Measurements from ENCODE around the gene DOCK6.
A peak's percentile ranks its signal among the peaks of the same experiment; 100 is the strongest.

Gene DOCK6

GRCh38 chr19:11204076-11204602 lies 58.2 kb downstream of the DOCK6 start:
- Histone ChIP-seq H3K27ac (ENCODE audit: poor library complexity, severe bottlenecking) (no peak overlapping the region), H3K27me3 (ENCODE audit: insufficient read depth, poor library complexity, severe bottlenecking) (no peaks in the 10 kb centered on the region), H3K36me3 (ENCODE audit: low read depth) (no peaks in the 10 kb centered on the region; the same call in 1 of the 2 replicates), H3K9me3 (ENCODE audit: severe bottlenecking) (no peaks in the 10 kb centered on the region), H3K4me3 (ENCODE audit: severe bottlenecking) (no peak overlapping the region), H3K4me1 (ENCODE audit: insufficient read depth, poor library complexity, severe bottlenecking) (peaks cover 5% of the 10 kb centered on the region)
- no peak for DNase-seq (ENCODE audit: low spot score)
- TF ChIP-seq, protein P1, sequence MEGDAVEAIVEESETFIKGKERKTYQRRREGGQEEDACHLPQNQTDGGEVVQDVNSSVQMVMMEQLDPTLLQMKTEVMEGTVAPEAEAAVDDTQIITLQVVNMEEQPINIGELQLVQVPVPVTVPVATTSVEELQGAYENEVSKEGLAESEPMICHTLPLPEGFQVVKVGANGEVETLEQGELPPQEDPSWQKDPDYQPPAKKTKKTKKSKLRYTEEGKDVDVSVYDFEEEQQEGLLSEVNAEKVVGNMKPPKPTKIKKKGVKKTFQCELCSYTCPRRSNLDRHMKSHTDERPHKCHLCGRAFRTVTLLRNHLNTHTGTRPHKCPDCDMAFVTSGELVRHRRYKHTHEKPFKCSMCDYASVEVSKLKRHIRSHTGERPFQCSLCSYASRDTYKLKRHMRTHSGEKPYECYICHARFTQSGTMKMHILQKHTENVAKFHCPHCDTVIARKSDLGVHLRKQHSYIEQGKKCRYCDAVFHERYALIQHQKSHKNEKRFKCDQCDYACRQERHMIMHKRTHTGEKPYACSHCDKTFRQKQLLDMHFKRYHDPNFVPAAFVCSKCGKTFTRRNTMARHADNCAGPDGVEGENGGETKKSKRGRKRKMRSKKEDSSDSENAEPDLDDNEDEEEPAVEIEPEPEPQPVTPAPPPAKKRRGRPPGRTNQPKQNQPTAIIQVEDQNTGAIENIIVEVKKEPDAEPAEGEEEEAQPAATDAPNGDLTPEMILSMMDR (IDR thresholded peaks at IDR 0.05; ENCODE audit: poor library complexity, severe bottlenecking) = peak; percentile 57
- no peak for ATAC-seq (ENCODE audit: low read depth)

DNA sequence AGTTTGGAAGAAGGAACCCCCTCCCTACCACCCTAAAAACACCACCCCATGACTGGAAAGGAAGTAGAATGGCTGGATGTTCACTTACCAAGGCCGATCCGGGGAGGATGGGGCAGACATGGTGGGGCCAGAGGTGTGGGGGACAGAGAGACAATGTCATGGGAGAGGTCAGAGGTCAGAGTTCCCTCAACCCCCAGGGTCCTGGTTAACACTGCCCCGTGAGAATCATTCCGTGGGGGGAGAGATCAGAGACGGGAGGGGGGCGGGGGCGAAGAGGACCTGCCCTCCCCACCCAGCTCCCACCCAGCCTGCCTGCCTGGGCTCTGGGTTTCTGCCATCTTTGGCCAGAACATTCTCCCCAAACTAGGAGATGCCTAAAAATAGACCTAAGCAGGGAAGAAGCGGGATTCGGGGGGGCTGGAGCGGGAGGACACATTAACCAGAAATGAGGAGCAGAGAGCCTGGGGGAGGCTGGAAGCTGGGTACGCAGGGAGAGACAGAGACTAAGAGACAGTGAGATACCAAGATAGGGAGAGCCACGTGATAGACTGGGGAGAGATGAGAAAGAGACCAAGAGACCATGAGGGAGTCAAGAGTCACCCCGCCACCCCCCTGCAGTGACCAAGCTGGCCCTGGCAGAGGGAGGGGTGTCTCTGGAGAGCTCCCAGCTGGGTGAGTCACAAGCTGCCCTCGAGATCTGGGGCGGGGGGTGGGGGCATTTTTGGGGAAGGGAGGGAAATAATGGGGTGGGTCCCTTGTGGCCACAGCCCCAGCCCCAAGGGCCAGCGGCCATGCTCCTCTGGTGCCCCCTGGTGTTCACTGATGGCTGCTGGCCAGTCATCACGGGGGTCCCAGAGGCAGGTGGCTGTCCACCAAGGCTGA lies 58.9 kb downstream of the DOCK6 start:
- Histone ChIP-seq H3K27ac (ENCODE audit: poor library complexity, severe bottlenecking) (no peak overlapping the region), H3K4me3 (ENCODE audit: severe bottlenecking) (no peak overlapping the region), H3K36me3 (ENCODE audit: low read depth) (no peaks in the 10 kb centered on the region; the same call in 1 of the 2 replicates), H3K27me3 (ENCODE audit: insufficient read depth, poor library complexity, severe bottlenecking) (no peaks in the 10 kb centered on the region), H3K4me1 (ENCODE audit: insufficient read depth, poor library complexity, severe bottlenecking) (peaks cover 5% of the 10 kb centered on the region), H3K9me3 (ENCODE audit: severe bottlenecking) (no peaks in the 10 kb centered on the region)
- TF ChIP-seq, protein P1 (IDR thresholded peaks at IDR 0.05; ENCODE audit: poor library complexity, severe bottlenecking) = peak; percentile 84
- ATAC-seq (ENCODE audit: low read depth) = peak; percentile 71
- no peak for DNase-seq (ENCODE audit: low spot score)

GRCh38 chr19:11202488-11203193 lies 59.7 kb downstream of the DOCK6 start:
- no peak for ATAC-seq (ENCODE audit: low read depth)
- peaks cover 5% of the 10 kb centered on the region for H3K4me1 ChIP-seq (ENCODE audit: insufficient read depth, poor library complexity, severe bottlenecking)

GRCh38 chr19:11201791-11202190 lies 60.5 kb downstream of the DOCK6 start:
- DNase-seq (ENCODE audit: low spot score) (no peak), ATAC-seq (ENCODE audit: low read depth) (no peak)
- H3K36me3 ChIP-seq (ENCODE audit: low read depth) = no peaks in the 10 kb centered on the region; the same call in 1 of the 2 replicates
- no peaks in the 10 kb centered on the region for H3K9me3 ChIP-seq (ENCODE audit: severe bottlenecking)
- no peak overlapping the region for H3K4me3 ChIP-seq (ENCODE audit: severe bottlenecking)
- no peaks in the 10 kb centered on the region for H3K27me3 ChIP-seq (ENCODE audit: insufficient read depth, poor library complexity, severe bottlenecking)
- peaks cover 5% of the 10 kb centered on the region for H3K4me1 ChIP-seq (ENCODE audit: insufficient read depth, poor library complexity, severe bottlenecking)
- TF ChIP-seq, protein P1 (IDR thresholded peaks at IDR 0.05; ENCODE audit: poor library complexity, severe bottlenecking) = no peak
- H3K27ac ChIP-seq (ENCODE audit: poor library complexity, severe bottlenecking) = no peak overlapping the region

More at GRCh38 chr19:11202488-11203193, 59.7 kb downstream of the DOCK6 start:
- no peak for DNase-seq (ENCODE audit: low spot score)
- Histone ChIP-seq H3K4me3 (ENCODE audit: severe bottlenecking) (no peak overlapping the region), H3K9me3 (ENCODE audit: severe bottlenecking) (no peaks in the 10 kb centered on the region), H3K36me3 (ENCODE audit: low read depth) (no peaks in the 10 kb centered on the region; the same call in 1 of the 2 replicates), H3K27me3 (ENCODE audit: insufficient read depth, poor library complexity, severe bottlenecking) (no peaks in the 10 kb centered on the region), H3K27ac (ENCODE audit: poor library complexity, severe bottlenecking) (no peak overlapping the region)
- TF ChIP-seq, protein P1 (IDR thresholded peaks at IDR 0.05; ENCODE audit: poor library complexity, severe bottlenecking) = no peak

Measured in RWPE2 (cell line).